NAMALWA (cell line): ENCODE measurements around the gene ROR2.

Experiments
- DNase-seq: peaks from one replicate; pipeline ENCODE4 v3.0.0-alpha.2; 2015; ENCODE audit warnings: low spot score

ROR2 gene

DNA sequence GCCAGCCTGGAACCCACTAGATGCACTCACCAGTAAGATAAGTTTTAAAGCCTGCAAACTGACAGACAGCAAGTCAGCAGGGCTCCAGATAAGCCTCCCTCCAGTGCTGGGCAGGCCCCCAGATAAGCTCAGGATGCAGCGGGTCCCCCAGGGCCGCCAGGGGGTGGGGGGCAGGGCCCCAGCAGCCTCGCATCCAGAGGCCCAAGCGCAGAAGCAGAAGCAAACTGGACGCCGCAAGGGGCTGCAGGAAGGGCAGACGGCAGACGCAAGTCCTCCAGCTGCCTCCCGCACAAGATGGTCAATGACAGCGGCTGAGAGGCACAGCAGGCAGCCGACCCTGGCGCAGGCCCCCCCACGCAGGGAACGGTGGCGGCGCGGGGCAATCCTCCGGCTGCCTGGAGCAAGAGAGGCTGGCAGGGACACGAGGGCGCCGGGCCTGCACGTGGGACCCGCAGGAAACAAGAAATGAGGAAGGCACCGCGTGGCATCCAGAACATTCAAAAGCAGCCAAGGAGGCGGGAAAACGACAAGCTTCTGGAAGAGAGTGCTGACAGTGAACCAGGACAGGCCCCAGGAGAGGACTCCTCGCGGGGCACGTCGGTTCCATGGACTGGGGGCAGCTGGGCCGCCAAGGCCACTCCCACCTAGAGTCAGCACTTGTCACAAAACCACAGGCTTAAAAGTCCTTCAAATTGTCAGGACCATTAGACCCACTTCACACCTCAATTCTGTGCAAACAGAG, 49.8 kb downstream of the ROR2 start:
- no peak for DNase-seq

DNA sequence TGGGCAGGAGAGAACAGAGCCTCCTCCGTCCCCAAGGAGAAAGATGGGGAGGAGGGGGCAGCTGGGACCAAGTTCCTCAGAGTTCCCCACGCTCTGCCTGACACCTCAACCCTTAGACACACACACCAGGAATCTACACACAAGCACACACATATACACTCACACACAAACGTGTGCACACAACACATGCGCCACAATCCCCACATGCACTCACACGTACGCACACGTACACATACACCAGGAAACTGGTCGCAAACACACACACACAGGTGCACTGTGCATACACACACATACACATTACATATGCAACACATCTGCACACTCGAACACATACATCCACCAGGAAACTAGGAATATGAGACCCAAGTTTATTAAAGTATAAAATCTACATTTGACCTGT, 50.4 kb downstream of the ROR2 start:
- DNase-seq, result no peak

DNA sequence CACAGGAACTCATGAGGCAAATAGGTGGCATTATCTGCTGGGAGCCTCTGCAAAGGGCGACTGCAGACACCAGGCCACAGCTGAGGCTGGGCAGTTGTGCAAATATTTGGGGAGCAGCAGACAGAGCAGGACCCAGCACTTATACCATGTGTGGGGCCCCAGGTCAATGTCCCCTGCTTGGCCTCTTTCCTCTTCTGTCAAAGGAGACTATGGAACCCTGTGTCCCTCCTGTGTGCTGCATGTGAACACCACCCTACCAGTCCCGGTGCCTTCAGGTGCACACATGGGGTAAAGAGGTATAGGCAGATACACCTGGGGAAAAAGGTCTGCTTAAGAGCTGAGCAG, 50.8 kb downstream of the ROR2 start:
- no peak for DNase-seq

DNA sequence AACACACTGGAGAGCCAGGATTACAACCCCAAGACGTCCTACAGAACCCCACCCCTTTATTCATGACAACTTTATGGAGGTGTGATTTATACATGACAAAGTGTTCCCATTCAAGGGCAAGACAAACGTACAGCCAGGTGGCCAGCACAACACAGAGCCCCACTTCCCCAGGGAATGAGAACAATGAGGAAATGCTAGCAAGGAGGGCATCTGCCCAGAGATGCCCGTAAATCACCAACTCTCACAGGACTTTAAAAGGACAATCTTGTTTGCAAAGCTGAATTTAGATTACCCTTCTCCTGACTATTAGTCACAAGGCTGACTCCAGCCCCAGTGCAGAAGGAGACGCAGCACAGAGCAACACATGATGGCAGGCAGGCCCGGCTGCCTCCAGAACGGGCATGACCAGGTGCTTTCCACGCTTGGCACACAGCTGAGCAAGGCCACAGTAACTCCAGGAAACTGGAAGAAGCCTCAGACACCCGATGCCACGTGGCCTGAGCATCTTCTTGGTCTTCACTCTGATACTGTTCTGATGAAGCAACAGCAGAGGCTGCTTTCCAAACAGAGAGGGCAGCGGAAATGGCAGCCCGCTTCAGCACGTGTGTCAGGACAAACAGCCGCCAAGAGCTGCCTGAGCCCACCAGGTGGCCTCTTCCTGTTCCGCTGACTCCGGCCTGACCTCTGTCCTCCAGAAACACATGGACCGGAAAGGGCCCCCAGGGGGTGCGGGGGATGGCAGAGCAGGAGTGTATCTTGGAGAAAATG, 51.4 kb downstream of the ROR2 start:
- DNase-seq, result no peak

DNA sequence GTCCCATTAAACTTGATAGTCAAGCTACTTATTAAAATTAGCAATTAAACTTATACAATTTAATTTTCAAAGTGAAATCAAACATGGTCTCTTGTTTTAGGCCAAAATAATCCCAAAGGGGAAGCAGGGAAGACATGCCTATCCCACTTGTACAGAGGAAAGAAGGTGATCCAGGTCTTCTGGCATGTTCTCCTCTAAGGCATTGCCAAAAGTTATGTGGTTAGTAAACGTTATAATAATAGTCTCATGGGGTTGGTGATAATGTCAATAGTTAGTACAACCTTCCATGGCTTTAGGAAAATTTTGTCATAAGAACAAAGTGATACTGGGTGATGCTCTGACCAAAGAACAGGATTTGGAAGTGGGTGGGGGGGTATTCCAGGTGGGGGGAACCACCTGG, 52.8 kb downstream of the ROR2 start:
- no peak for DNase-seq

DNA sequence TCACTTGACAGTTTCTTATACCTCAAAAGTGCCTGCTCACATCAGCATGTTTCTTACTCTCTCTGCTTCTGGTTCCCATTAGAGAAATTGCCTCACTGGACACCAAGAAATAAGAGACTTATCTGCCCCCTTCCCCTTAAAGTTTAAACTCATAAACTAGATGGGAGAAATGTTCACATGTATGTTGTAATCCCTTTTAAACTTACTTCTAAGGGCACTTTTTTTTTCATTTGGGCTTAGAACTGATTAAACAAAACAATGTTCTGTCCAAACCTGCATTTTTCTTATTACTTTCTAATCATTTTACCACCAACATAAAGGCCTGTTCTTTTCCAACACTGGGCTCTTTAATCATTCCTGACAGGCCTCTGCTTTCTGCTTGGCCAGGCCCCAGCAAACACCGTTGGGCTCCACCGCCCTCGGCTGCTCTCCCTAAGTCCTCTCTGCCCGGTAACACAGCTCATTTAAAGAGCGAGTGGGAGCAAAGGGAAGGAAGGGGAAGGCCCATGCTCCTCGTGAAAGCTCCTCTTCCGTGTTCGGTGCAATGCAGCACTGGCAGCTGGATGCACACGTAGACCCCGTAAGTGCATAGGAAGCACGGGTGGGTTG, 53.4 kb downstream of the ROR2 start:
- DNase-seq, result no peak

DNA sequence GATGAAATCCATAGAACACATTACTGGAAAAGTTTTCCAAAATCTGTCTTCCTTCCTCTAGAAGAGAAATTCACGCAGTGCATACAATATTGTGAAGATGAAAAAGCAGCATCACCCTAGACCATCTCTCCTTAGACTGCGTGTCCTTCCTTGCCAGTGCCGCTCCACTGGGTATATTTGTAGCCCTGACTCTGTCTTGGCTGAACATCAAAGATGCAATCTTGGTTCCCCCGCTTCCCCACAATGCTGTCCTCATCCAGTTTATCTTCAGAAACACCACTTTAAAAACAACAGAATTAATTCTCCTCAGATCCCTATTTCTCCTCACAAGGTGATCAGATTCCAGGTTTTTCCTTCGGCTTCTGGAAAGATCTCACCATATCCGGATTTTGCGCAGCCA, 53.9 kb downstream of the ROR2 start:
- DNase-seq, result no peak

DNA sequence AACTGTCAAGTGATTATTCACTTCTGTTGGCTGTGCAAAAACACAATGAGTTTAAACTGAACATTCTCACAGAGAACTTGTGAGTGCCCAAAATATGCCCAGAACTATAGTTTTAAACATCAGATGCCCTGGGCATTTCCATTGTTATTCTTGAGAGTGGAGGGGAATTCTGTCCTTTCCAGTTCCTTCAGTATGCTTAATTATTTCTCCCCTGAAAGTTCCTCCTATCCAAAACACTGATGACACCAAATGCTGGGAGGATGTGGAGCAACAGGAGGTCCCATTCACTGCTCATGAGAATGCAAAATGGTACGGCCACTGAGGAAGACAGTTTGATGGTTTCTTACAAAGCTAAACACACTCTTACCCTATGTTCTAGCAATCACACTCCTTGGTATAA, 55.5 kb downstream of the ROR2 start:
- DNase-seq, result no peak

DNA sequence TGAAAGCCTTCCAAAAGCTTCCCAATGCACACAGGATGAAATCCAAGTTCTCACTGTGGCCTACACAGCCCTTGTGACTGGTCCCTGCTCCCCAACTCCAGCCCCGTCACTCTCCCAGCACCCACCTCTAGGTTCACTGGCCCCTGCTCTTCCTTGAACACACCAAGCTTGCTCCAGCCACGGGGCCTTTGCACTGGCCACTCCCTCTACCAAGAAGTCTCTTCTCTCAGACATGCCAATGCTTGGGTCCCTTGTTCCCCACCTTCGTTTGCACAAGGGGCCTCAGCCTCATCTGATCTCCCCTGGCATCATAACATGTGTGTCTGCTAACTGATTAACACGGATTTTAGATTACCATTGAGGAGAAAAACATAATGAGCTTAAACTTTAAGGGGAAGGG, 56.0 kb downstream of the ROR2 start:
- DNase-seq, result no peak

DNA sequence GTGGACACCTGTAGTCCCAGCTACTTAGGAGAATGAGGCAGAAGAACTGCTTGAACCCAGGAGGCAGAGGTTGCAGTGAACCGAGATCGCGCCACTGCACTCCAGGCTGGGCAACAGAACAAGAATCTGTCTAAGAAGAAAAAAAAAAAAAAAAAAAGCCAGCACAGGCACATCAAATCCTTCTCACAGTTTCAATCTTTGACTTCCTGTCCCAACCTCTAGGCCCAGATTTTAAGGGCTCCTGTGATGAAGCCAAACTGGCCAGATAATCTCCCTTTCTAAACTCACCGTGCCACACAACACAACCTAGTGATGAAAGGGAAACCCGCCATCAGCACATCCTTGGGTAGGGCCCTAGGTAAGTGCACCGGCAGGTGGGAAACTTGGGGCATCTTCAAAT, 58.1 kb downstream of the ROR2 start:
- no peak for DNase-seq

DNA sequence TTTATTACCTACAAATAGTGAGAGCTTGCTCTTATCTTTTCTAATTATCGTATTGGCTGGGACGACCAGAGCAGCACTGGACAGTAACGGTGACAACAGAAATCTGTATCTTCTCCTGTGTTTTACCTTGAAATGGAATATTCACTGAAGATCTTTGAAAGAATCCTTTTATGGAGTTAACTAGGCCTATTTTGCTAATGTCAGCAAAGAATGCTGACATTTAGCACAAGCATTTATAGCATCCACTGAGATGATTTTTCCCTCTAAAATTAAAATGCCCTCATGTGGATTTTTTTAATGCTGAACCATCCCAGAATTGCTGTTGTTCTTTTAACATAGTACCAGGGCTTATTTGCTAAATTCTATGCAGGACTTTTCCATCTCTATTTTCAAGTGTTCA, 59.4 kb downstream of the ROR2 start:
- no peak for DNase-seq

DNA sequence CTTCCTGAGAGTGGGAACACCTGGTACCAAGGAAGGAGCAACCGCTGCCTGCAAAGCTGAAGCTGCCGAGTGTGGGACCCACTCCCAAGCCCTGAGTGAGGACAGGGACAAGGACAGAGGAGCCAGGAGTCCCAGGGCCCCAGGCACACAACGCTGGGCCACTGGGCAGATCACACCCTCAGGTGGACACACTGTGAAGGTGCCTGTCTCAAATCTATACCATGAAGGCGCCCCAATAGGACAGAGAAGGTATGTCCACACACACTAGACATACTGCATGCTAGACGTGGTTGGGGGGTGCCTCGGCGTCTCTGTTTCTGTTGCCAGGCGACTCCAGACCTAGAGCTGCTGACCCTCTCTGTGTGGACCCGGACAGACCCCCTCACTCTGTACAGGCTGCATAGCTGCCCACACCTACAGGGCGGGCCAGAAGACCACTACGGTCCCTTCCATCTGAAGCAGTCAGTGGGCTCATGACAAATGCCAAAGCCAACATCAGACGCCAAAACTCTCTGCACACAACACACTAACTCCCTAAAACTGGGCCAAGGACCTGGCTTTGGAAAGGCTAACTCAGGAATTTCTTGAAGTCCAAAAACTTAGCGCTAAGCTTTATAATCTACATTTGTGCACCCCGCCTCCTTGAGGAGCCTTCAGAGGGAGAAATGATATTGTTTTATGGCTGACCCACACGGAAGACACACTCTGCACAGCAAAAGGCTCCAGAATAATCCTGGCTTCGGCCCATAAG, 60.7 kb downstream of the ROR2 start:
- DNase-seq, result no peak

DNA sequence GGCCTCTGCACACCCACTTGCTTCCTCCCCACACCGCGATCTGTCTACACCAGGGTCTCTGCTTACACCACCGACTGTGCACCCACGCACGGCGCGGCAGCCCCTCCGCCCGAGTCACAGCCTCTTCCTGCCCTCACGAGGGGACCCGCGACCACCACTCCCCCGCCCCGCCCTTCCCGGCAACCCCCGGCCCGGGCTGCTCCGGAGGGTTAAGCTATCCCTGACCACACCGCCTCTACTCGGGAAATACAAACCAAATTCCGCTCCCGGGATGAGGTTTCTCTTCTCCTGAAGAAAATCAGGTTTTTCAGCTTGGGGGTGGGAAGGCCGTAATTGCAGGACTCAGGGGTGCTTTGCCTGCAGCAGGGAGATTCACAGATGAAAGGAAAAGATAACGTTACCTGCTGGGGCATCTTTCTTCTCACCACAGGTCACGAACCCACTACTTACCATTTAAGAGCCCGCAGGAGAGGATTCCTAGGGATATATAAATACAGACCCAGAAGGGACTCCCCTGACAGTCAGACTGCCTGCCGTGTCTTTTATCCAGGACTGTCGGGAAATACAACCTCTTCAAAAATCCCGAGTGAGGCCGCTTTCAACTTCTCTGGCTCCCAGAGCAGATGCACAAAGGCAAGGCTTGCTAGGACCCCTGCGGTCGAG, 63.5 kb downstream of the ROR2 start:
- no peak for DNase-seq

DNA sequence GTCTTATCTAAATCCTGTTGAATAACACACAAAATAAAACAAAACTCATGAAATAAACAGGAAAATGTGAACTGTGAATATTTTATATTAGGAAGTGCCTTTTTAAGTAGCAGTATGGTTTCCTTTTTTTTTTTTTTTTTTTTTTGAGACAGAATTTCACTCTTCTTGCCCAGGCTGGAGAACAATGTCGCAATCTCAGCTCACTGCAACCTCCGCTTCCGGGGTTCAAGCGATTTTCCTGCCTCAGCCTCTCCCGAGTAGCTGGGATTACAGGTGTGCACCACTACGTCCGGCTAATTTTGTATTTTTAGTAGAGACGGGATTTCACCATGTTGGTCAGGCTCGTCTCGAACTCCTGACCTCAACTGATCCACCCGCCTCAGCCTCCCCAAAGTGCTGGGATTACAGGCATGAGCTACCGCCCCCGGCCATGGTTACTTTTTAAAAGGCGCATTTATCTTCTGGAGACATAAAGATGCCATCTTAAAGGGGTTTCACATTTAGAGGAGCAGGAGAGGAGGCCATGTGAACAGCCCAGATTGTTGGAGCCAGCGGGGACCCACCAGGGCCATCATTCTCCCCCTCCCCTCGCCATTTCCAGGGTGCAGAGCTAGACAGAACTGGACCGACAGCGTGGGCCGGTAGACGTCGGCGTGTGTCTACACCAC, 64.1 kb downstream of the ROR2 start:
- no peak for DNase-seq

DNA sequence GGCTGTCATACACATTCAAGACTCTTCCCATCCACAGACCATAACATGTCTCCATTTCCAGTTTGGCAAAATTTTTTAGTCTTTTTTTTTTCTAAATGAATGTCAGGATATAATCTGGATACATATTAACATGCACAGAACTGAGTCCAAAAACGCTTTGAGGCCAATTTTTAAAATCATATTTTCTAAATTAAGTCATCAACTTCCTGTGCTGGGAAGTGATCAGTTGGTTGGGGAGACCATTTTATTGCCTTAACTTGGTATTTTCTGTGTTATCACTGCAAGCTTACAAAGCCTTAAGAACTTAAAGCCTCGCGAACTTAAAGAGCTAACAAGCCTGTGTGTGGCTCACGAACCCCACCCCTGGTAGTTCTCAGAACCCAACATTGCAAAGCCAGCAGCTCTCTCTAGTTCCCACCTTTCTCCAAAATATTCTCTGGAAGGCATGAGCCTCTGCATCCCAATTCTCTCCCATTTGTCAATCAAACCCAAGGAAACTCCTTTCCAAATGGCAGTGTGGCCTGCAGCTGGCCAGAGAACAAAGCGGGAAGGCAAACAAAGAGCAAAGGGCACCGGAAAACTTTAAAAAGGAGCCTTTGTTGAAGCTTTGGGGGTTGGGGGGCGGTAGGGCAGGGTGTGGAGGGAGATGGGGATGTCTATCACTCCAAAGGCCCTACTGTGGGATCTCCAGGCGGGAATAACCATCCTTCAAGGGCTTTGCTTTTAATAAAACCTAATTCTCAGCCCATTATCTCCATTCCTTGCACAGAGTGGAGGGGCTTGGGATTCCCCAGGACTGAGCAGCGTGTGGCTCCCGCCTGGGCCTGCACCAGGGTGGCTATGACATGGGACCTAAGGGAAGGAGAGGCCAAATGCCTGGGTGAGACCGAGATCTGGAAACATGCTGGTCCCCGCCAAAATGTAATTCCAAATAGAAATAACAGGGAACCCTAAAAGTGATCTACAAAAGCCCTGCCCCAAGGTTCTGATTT, 65.0 kb downstream of the ROR2 start:
- DNase-seq, result no peak

DNA sequence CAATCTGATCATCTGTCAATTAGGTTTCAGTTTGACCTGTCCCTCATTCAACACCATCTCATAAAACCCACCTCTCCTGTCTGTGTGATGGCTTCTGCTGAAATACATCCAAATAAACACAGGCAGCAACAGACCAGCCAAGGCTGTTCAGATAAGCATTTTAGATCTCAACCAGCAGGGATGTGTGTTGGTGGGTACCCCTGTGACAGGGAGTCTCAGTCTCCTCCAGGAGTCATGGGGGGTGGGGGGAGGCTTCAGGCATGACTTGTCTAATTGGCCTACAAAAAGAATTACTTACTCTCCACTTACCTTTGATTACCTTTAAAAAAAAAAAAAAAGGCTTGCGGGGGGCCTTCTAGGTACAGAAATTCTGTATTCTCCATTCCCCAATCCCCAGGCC, 65.9 kb downstream of the ROR2 start:
- DNase-seq, result no peak

DNA sequence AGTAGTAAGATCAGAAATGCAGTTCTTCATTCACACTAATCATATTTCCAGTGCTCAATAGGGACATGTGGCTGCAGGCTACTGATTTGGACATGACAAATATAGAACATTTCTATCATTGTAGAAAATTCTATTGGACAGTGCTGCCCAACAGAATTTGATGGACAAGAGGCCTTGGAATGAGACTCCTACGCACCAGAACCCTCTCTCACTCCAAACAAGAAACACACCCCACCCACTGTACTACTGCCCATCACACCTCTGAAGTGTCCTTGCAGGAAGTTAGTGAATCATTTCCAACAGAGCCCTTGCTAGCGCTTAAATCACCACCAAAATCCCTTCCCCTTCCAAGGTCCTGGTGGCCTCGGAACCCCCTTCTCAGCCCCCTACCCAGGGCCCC, 66.5 kb downstream of the ROR2 start:
- no peak for DNase-seq

DNA sequence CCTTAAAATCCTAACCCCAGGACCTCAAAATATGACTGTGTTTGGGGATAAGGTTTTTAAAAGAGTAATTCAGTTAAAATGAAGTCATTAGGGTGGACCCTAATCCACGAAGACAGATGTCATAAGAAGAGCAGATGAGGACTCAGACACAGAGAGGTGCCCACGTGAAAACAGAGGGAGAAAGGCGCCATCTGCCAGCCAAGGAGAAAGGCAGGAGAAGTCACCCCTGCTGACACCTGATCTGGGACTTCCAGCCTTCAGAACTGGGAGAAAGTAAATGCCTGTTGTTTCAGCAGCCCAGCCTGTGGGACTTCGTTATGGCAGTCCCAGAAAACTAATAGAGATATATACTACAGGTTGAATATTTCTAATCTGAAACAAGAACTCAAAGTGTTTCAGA, 67.4 kb downstream of the ROR2 start:
- DNase-seq, result no peak

DNA sequence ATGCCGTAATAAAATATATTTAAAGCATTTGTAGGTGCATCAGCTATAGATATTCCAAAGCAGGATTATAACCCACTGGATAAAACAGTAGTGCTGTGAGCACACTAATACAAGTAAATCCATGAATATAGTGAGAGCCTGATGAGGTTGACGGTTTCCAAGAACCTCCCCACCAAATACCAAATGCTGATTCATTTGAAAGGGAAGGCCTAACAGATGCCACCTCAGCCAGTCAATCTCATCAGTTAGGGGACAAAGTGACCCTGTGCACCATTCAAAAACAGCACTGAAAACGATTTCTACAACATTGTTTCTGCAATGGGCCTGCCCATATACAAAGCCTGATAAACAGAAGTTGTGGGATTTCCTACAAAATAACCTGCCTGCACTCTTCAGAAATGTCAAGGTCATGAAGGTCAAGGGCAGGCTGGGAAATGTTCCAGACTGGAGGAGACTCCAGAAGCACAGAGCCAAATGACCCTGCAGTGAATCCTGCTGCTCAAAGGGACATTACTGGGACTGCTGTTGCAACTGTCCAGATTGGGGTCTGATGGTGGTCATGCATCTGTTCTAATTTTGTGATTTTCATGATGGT, 69.6 kb downstream of the ROR2 start:
- no peak for DNase-seq

DNA sequence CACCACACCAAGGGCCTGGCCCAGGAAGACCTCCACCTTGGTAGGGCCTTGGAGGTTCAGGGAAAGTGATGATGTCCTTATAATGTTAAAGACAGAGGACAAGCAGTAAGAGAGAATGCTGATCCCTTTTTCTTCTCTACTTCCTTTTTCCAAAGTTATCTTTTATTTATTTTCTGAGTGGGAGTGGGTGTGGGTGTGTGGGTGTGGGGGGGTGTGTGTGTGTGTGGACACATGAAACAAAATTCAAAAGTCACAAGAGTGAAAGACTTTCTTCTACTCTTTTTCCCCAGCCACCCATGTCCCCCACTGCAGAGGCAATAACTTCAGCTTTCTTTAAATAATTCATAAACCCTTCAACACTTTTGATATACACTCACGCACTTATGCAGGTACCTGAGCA, 70.8 kb downstream of the ROR2 start:
- no peak for DNase-seq
